Suprapubic skin (tissue), 4 donors: ENCODE data around the gene METTL22. TPM values are rescaled to one million over a fixed set of nuclear protein-coding genes. Genes with fewer than 3 reads are reported as not detected.

Experiments
- DNase-seq, 2 donors: peaks; one replicate each; pipeline ENCODE4 v3.0.0-alpha.2; 2019; ENCODE audit warnings: low spot score in 2 of 2
- H3K27ac ChIP-seq: fragments of 200-600 bp; sonication (generic); one replicate; pipeline ENCODE4 v1.5.1; 2019
- H3K27me3 ChIP-seq: fragments of 200-600 bp; sonication (generic); one replicate; pipeline ENCODE4 v1.5.1; 2019
- H3K36me3 ChIP-seq: fragments of 200-600 bp; sonication (generic); one replicate; pipeline ENCODE4 v1.5.1; 2019
- H3K4me1 ChIP-seq: fragments of 200-600 bp; sonication (generic); one replicate; pipeline ENCODE4 v1.5.1; 2019
- H3K4me3 ChIP-seq: fragments of 200-600 bp; sonication (generic); one replicate; pipeline ENCODE4 v1.5.1; 2019; ENCODE audit warnings: mild to moderate bottlenecking
- H3K9me3 ChIP-seq: fragments of 200-600 bp; sonication (generic); one replicate; pipeline ENCODE4 v1.5.1; 2019
- EP300 ChIP-seq: sonication (generic); formaldehyde crosslinking; IDR thresholded peaks from one replicate; pipeline ENCODE4 v1.6.1; 2017; ENCODE audit warnings: antibody characterized with exemption
- POLR2A ChIP-seq, 2 donors: fragments of 450-650 bp; IDR thresholded peaks; one replicate each; pipeline ENCODE4 v1.6.1; 2017; ENCODE audit warnings: antibody characterized with exemption in 2 of 2, mild to moderate bottlenecking in 2 of 2, moderate library complexity in 2 of 2
- POLR2AphosphoS5 ChIP-seq, 3 donors: sonication (generic); formaldehyde crosslinking; IDR thresholded peaks; one replicate each; pipeline ENCODE4 v1.6.1; 2017; ENCODE audit warnings: antibody characterized with exemption in 3 of 3
- WGBS: methylation state at CpG from one replicate; pipeline ENCODE4 v1.1.5; 2018; 5-methylcytosine and 5-hydroxymethylcytosine counted together
- total RNA-seq, 4 donors: library from RNA; depleted of rRNA; stranded (reverse); fragments of >200 nt; gene quantifications; one replicate each; pipeline ENCODE4 v1.1.0, GENCODE V29; 2016
- TF ChIP-seq, protein P1 (sequence below), 2 donors: fragments of 200-600 bp in 1 of 2; fragments of 450-650 bp in 1 of 2; sonication (generic) in 1 of 2; IDR thresholded peaks; one replicate each; pipeline ENCODE4 v1.5.1; 2016 to 2019; ENCODE audit warnings: antibody characterized with exemption in 2 of 2, mild to moderate bottlenecking in 1 of 2, moderate library complexity in 1 of 2

METTL22 gene
- total RNA-seq, 4 donors from 2014 or later: 15.5 to 114 (median 28.3) TPM

- TF ChIP-seq, protein P1, sequence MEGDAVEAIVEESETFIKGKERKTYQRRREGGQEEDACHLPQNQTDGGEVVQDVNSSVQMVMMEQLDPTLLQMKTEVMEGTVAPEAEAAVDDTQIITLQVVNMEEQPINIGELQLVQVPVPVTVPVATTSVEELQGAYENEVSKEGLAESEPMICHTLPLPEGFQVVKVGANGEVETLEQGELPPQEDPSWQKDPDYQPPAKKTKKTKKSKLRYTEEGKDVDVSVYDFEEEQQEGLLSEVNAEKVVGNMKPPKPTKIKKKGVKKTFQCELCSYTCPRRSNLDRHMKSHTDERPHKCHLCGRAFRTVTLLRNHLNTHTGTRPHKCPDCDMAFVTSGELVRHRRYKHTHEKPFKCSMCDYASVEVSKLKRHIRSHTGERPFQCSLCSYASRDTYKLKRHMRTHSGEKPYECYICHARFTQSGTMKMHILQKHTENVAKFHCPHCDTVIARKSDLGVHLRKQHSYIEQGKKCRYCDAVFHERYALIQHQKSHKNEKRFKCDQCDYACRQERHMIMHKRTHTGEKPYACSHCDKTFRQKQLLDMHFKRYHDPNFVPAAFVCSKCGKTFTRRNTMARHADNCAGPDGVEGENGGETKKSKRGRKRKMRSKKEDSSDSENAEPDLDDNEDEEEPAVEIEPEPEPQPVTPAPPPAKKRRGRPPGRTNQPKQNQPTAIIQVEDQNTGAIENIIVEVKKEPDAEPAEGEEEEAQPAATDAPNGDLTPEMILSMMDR (IDR thresholded peaks at IDR 0.05): no peak
- TF ChIP-seq EP300 (no peak), POLR2AphosphoS5 (IDR thresholded peaks at IDR 0.05) (no peak), POLR2A (IDR thresholded peaks at IDR 0.05) (no peak)
- H3K4me1 ChIP-seq: no peaks in the 10 kb centered on the region
- peaks cover 23% of the 10 kb centered on the region for H3K27me3 ChIP-seq
- no peak for DNase-seq
- H3K36me3 ChIP-seq: no peaks in the 10 kb centered on the region
- H3K4me3 ChIP-seq: no peak overlapping the region
- 80% methylated on average over 4 of the region's 4 CpGs for WGBS
- H3K9me3 ChIP-seq: no peaks in the 10 kb centered on the region
- H3K27ac ChIP-seq: no peak overlapping the region
Measured at GRCh38 chr16:8576141-8577004, 45.1 kb upstream of the METTL22 start.

- 80% methylated on average over 10 of the region's 10 CpGs for WGBS
- Histone ChIP-seq H3K4me1 (no peaks in the 10 kb centered on the region), H3K27ac (no peak overlapping the region), H3K36me3 (no peaks in the 10 kb centered on the region), H3K27me3 (peaks cover 19% of the 10 kb centered on the region), H3K9me3 (no peaks in the 10 kb centered on the region), H3K4me3 (no peak overlapping the region)
- TF ChIP-seq, protein P1 (IDR thresholded peaks at IDR 0.05): no peak
- TF ChIP-seq POLR2AphosphoS5 (IDR thresholded peaks at IDR 0.05): no peak
- TF ChIP-seq POLR2A (IDR thresholded peaks at IDR 0.05): no peak
- no peak for TF ChIP-seq EP300
- no peak for DNase-seq
Measured at GRCh38 chr16:8577678-8578304, 43.7 kb upstream of the METTL22 start.

DNA sequence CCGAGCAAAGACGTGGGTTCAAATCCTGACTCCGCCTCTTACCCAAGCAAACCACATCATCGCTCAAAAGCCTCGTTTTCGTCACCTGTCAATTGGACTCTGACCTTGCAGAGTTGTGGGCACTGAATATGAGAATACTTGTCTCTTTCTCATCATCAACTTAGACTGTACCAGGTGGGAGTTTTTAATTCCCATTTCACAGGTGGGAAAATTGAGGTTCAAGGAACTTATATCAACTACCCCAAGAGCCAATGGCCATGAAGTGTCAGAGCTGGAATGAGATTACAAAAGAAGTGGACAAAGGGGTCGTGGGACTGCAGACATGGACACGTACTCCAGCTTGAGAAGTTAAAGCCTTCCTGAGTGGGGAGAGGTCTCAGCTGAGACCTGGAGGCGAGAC, 41.9 kb upstream of the METTL22 start:
- TF ChIP-seq EP300: no peak
- TF ChIP-seq, protein P1 (IDR thresholded peaks at IDR 0.05): no peak
- TF ChIP-seq POLR2A (IDR thresholded peaks at IDR 0.05): no peak
- TF ChIP-seq POLR2AphosphoS5 (IDR thresholded peaks at IDR 0.05): no peak
- DNase-seq: no peak
- H3K4me1 ChIP-seq: no peaks in the 10 kb centered on the region
- no peak overlapping the region for H3K27ac ChIP-seq
- H3K4me3 ChIP-seq: no peak overlapping the region
- 88% methylated on average over 9 of the region's 9 CpGs for WGBS
- no peaks in the 10 kb centered on the region for H3K36me3 ChIP-seq
- H3K9me3 ChIP-seq: no peaks in the 10 kb centered on the region
- peaks cover 19% of the 10 kb centered on the region for H3K27me3 ChIP-seq

DNA sequence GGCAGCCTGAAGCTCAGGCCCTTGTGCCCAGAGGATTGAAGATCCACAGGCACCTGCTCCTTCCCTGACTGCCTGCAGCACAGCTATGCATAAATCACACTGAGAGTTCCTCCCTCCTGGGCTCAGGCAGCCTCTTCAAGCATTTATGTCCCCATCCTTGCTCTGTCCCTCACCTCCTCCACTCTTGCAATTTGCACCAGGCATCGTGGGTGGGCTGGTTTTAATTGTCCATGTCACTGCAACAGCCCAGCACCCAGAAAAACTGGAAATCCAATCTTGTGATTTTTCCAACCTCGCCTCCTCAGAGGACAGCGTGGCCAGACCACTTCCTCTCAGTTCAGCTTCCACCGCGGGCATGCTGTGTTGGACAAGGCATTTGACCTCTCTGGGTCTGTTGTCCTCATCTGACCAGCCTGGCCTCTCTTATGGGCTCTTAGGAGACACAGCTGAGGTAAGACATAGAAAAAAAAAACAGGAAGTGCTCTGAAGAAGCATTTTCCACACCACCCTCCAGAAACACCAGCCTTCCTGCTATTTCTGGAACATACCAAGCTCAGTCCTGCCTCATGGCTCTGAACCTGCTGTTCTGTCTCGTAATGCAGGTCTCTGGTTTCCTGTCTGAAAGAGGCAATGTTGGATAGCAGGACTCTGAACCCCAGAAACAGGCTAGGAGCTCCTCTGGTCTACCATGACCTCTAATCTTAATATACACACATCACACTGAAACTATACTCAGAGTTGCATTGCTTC, 39.5 kb upstream of the METTL22 start:
- Histone ChIP-seq H3K4me1 (no peaks in the 10 kb centered on the region), H3K27me3 (peaks cover 6% of the 10 kb centered on the region), H3K36me3 (no peaks in the 10 kb centered on the region), H3K4me3 (no peak overlapping the region), H3K27ac (no peak overlapping the region), H3K9me3 (no peaks in the 10 kb centered on the region)
- no peak for DNase-seq
- no peak for TF ChIP-seq POLR2A (IDR thresholded peaks at IDR 0.05)
- no peak for TF ChIP-seq POLR2AphosphoS5 (IDR thresholded peaks at IDR 0.05)
- TF ChIP-seq EP300: no peak
- TF ChIP-seq, protein P1 (IDR thresholded peaks at IDR 0.05): no peak
- WGBS: 41% methylated on average over 6 of the region's 6 CpGs
